GM18909 (cell line): ENCODE measurements around the gene INSIG2.
"Not testable (repeated sequence)": the region's sequence is repeated elsewhere in the genome, so short reads cannot be mapped to it uniquely, and the experiment has no call there.

Source experiments
- ATAC-seq: cut with Tn5 transposase; IDR thresholded peaks from one replicate; pipeline ENCODE4 v1.9.1; 2021; ENCODE audit warnings: mild to moderate bottlenecking; ENCODE audit not compliant: unreplicated experiment, poor library complexity

The INSIG2 gene

GRCh38 chr2:118058951-118059350 lies 29.3 kb upstream of the INSIG2 start:
- no peak for ATAC-seq

DNA sequence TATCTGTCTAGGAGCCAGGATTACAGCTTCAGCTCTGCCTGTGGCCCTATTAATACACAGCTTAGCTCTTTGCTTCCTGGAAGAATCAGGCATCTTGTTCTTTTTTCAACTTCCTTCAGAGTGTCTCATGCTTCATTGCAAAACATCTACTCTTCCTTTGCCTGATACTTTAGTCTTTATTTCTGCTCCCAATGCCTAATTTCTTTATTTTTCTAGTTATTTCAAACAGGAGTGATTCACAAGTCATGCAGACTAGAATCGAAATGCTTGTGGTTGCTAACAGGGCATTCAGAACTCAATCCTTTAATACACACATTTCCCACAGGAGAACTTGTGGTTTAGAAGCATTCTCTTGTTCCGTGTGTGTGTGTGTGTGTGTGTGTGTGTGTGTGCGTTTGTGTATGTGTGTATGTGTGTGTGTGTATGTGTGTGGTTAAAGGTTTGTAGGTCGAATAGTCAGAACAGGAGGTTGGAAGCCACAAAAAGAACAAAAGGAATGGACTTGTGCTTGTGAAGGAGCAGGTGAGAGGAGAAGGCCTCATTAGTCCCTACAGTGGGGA lies 28.3 kb upstream of the INSIG2 start:
- ATAC-seq: no peak

DNA sequence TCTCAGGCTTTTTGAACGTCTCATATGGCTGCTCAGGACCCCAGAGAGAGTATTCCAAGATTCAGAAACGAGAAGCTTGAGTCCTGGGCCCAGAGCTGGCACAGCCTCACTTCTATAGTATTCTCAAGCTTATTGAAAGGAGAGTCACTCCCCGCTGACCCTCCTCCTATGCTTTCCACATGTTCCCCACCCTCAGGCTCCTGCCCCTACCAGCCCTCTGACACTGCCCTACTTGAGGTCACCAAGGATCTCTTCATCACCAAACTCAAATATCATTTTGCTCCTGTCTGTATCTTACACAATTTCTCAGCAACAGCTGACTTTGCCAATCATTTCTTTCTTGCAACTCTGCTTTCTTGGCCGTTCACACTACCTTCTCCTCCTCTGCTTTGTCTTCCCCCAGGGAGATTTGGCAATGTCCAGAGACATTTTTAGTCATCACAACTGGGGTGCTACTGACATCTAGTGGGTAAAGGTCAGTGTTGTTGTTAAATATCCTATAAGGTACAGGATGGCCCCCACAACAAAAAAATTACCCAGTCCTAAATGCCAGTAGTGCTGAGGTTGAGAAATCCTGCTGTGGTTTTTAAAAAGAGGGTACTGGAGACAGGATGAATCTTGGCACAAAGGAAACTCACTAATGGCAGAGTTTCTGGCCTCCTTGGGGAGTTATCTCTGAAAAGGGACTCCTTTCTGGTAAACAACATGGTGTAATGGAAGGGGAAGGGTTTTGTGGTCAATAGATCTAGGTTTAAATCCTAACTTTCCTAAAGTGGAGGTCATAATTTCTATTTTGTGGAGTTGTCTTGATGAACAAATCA lies 26.9 kb upstream of the INSIG2 start:
- peak; percentile 86 for ATAC-seq

DNA sequence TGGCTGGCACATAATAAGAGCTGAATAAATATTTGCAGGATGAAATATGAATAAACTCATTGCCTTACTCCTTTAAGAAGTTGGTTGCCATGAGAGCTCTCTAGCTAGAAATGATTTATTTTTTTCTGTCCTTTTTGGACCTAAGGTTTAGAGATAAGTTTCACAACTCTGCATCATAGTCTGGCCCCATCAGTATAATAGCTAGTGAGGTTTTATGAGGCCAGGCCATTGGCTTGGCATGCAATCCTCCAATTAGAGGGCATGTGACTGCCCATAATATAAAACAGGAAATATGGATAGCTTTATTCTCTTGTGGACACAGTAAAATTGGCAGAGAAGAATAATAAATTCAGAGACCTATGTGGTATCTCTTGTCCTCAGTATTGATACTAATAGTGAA lies 26.2 kb upstream of the INSIG2 start:
- no peak for ATAC-seq

DNA sequence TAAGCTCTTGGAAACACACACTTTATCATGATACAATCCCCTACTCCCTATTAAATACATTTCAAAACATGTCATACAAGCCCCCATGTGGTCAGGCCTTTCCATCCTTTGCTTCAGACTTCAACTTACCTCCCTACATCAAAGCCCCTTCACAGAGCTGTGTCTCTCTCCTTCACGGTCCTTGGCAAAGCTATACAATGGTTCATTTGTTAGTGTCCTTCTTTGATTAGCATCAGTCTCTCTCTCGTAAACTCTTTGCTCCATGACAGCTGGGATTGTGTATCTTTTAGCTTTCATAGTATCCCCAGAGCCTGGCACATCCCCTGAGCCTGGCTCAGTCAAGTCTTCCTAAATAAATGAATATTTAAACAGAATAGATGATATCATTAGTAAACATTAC lies 25.6 kb upstream of the INSIG2 start:
- no peak for ATAC-seq

- no peak for ATAC-seq
These were observed 23.1 kb upstream of the INSIG2 start for GRCh38 chr2:118065015-118065706.

GRCh38 chr2:118065921-118066511 lies 22.3 kb upstream of the INSIG2 start:
- no peak for ATAC-seq

DNA sequence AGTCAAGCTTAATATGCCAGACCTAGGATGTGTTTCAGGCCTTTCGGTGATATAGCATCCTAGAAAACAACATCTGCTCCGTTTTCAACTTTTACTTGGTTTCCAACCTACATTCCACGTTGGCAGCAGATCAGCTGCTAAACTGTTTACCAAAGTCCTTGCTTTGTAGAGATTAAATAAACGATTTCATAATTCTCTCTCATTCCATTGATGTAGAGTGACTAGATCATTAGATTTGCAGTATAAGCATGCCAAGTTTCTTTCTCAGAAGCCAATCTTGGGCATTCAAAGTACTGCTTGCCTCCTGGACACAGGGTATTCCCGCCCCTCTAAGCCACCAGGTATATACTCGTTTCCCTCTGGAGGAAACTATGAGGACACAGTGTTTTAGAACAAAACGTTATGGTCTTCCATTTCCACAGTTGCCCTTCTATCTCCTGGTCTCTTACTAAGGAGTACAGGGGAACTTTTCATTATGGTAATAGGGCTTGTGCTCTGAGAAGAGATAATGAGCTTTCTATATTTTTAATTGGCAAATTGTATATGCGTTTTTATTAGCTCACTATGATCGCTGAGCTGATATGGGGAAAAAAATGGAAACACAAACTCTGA lies 10.5 kb upstream of the INSIG2 start:
- ATAC-seq: no peak

DNA sequence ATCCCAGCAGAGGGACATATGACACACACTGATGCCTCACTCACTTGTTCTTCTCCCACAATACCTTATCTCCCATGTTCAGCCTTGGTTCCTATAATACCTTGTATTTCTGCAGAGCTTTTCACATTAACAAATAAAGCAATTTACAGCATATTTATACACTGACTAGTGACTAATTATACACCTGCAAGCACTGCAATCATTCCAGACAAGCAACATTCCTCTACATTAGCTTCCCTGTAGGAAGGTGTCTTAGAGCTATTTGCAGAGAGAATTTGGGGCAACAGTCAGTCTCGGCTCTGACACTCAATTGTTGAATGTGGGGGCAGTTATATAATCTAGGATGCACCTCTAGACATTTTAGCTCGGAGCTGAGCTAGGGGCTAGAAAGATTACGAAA lies 9.5 kb upstream of the INSIG2 start:
- ATAC-seq: no peak

- no peak for ATAC-seq
These were observed 3.7 kb upstream of the INSIG2 start for GRCh38 chr2:118084491-118085089.

DNA sequence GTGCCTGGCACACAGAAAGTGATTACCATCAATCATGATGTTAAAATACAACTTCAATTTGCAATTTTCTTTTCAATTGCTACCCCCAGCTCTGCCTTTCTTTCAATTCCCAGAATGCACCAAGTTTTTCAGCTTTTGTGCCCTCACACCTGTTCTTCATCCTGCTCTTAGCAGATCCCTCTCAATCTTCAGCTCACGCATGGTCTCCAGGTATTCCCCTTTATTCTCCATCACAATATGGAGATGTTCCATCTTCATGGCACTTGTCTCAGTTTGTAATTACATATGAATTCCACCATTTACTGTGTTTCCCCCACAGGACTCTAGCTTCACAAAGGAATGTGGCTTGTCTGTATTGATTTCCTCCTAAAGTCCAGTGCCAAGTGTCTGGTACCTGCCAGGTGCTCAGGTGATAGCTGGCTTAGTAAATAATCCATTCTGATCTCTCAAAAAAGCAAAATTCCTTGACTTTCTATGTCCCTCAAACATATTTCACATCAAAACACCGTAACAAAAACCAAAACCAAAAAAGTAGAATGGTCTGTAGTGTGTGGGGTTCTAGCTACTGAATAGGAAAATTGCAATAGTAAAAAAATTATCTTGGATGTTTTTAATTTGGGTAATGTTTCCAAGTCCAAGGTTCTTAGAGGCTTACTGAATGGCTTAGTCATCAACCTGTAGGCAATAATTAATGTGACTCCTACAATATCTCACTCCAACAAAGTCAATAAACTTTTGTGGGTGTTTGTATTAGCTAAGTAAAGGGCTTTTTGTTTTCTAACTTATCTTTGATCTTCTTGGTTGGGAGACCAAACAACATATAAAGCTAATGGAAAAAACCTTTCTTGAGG lies 2.9 kb upstream of the INSIG2 start:
- ATAC-seq: no peak

DNA sequence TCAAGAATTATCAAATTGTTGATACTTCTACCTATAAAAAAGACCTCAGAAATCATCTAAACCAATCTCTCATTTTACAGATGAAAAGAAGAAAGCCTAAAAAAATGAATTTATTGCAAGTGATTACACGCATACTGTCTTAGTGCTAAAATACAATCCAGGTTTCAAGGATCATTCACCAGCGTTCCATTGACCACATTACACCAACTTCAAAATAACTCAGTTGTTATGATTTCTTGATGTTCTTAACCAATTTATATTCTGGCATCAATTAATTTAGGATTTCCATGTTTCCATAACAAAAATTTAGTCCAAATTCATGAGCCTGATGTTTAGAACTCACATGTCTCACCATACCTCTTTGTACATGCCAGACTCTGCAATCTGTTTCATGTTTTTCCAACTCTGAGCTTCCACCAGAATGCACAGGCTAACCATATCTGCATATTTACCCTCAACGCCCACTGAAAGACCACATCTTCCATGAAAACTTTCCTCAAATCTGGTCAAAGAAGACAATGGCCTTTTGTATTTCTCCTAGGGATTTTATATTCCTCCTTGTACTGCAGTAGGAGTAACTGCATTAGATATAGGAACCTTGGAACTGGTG lies 2.1 kb upstream of the INSIG2 start:
- ATAC-seq: no peak

- peak; percentile 34 for ATAC-seq
These were observed 999 bp downstream of the INSIG2 start for GRCh38 chr2:118089139-118089800.

DNA sequence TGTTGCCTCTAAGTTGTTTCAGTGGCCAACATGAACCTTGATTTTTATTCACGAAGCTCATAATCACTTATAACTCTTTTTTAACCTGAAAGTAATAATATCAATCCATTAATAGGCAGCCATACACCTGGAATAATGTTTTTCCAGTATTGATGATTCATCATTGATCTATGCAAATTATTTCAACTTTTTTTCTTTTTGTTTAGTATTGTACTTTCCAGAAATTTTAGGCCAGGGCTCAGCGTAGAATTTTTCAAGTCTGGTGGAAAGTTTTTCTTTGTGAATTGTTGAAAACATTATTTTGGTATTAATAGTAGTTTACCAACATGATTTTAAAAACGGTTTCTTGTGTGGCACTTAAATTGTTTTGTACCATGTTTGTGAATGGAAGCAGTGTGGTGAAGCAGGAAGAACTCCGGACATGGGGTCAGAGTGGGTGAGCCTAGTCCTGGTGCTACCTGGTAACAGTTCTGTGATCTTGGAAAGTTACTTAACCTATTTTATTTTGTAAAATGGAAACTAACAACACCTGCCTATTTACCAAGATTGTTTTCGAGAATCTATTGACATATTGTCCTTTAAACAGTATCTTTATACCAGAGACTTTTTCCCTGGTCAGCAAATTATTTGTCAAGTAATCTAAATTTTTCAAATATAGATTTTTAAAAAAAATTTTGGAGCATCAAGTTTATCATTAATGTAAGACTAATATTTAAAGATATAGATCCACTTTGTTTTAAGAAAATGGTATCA lies 2.3 kb downstream of the INSIG2 start:
- no peak for ATAC-seq

DNA sequence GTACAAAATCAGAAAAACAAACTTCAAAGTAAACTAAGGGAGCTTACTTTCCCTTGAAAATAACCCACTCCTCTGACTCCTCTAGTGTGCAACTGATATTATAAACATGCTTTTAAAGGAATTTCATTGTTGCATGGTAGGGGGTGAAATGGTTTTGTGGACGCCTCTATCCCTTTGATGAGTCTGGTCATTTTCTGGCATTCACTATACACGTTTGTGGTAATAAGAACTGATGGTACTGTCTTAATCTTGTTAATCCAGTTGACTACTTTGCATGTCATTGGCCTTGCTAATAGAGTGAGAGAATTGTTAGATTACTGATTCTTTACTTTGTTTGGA lies 2.8 kb downstream of the INSIG2 start:
- no peak for ATAC-seq

DNA sequence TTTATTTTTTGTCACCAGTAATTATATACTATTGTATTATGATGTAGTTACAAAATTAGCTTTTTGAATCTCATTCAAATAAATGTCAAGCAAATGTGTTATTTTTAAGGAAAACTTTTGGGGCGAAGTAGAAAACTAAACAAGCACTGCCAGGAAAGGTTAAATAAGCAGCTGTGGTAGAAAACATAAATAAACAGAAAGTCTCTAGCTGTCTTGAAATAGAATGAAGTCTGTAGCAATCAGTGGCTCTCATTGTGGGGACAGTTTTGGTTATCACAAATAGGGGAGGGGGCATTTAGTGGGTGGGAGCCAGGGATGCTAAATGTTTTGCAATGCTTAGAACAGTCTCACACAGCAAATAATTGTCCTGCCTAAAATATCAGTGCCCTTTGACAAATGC lies 3.4 kb downstream of the INSIG2 start:
- no peak for ATAC-seq

DNA sequence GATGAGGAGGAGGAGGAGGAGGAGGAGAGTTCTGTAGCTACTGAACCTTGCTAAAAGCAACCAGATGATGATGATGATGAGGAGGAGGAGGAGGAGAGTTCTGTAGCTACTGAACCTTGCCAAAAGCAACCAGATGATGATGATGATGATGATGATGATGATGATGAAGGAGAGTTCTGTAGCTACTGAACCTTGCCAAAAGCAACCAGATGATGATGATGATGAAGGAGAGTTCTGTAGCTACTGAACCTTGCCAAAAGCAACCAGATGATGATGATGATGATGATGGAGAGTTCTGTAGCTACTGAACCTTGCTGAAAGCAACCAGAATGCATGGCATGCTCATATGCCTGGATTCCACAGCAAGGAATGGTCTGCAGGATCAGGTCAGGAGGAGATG lies 5.8 kb downstream of the INSIG2 start:
- not testable (repeated sequence) for ATAC-seq

DNA sequence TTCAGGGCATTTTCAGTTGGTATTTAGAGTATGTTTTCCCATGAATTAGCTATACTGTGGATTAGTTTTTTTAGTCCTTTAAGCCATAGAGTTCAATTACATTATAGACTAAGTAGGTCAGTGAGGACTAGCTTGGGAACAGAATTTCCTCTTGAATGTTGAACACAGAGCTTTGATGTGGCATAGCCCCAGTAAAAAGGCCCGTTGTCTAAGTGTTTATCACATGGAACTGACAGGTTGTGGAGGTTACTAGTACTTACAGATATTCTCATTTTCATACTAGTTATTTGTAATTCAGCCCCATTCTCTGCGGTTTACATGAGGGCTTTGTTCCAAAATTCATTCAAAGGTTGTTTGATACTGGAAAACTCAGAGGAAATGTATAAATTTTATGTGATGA lies 6.2 kb downstream of the INSIG2 start:
- ATAC-seq: no peak
